Trophoblast cell (in vitro differentiated cells and primary cell): ENCODE data around the gene NCBP2L.
A peak's percentile ranks its signal among the peaks of the same experiment; 100 is the strongest.

Source experiments
- DNase-seq, 2 donors: peaks; one replicate each; pipeline ENCODE4 v3.0.0-alpha.2; 2016
- H2AFZ ChIP-seq: 2 replicates; pipeline ENCODE4 v1.6.1; 2013; ENCODE audit warnings: low read length, moderate library complexity, mild to moderate bottlenecking; ENCODE audit not compliant: insufficient read depth, poor library complexity
- H2AK5ac ChIP-seq: 2 replicates; pipeline ENCODE4 v1.6.1; 2013; ENCODE audit warnings: mild to moderate bottlenecking, low read length
- H2BK120ac ChIP-seq: 2 replicates; pipeline ENCODE4 v1.6.1; 2013; ENCODE audit warnings: low read length, mild to moderate bottlenecking, moderate library complexity; ENCODE audit not compliant: insufficient read depth, poor library complexity
- H2BK12ac ChIP-seq: 2 replicates; pipeline ENCODE4 v1.6.1; 2013; ENCODE audit warnings: mild to moderate bottlenecking, low read length, moderate library complexity
- H2BK5ac ChIP-seq: 2 replicates; pipeline ENCODE4 v1.6.1; 2013; ENCODE audit warnings: low read length, low read depth, moderate library complexity, mild to moderate bottlenecking; ENCODE audit not compliant: poor library complexity
- H3K14ac ChIP-seq: 2 replicates; pipeline ENCODE4 v1.6.1; 2013; ENCODE audit warnings: mild to moderate bottlenecking, low read length
- H3K18ac ChIP-seq: 2 replicates; pipeline ENCODE4 v1.6.1; 2013; ENCODE audit warnings: mild to moderate bottlenecking, low read length
- H3K23ac ChIP-seq: 2 replicates; pipeline ENCODE4 v1.6.1; 2013; ENCODE audit warnings: low read length
- H3K27ac ChIP-seq: 2 replicates; pipeline ENCODE4 v1.5.1; 2013; ENCODE audit warnings: low read depth, mild to moderate bottlenecking, inconsistent platforms, low read length, moderate library complexity
- H3K27me3 ChIP-seq: 2 replicates; pipeline ENCODE4 v1.6.1; 2013; ENCODE audit warnings: inconsistent platforms, mild to moderate bottlenecking, low read length, moderate library complexity; ENCODE audit not compliant: insufficient read depth
- H3K36me3 ChIP-seq, 2 experiments: 1 replicate in 1 of 2; 2 replicates in 1 of 2; pipeline ENCODE4 v1.6.1; 2013; ENCODE audit warnings: low read length in 2 of 2, mild to moderate bottlenecking in 2 of 2, moderate library complexity in 1 of 2; ENCODE audit not compliant: insufficient read depth in 2 of 2, control insufficient read depth in 1 of 2
- H3K4ac ChIP-seq: 2 replicates; pipeline ENCODE4 v1.6.1; 2013; ENCODE audit warnings: low read depth, mild to moderate bottlenecking, low read length, moderate library complexity
- H3K4me1 ChIP-seq, 2 experiments: 1 replicate in 1 of 2; 2 replicates in 1 of 2; pipeline ENCODE4 v1.6.1; 2013; ENCODE audit warnings: low read length in 2 of 2, mild to moderate bottlenecking in 2 of 2, moderate library complexity in 1 of 2; ENCODE audit not compliant: insufficient read depth in 2 of 2, control insufficient read depth in 1 of 2
- H3K4me2 ChIP-seq: 2 replicates; pipeline ENCODE4 v1.6.1; 2013; ENCODE audit warnings: inconsistent platforms, mild to moderate bottlenecking, low read length, moderate library complexity
- H3K4me3 ChIP-seq: 2 replicates; pipeline ENCODE4 v1.5.1; 2013; ENCODE audit warnings: mild to moderate bottlenecking, low read depth, low read length, inconsistent platforms
- H3K79me1 ChIP-seq: one replicate; pipeline ENCODE4 v1.6.1; 2013; ENCODE audit warnings: low read length
- H3K79me2 ChIP-seq: 2 replicates; pipeline ENCODE4 v1.6.1; 2013; ENCODE audit warnings: low read length, mild to moderate bottlenecking; ENCODE audit not compliant: control insufficient read depth, insufficient read depth, poor library complexity
- H3K9ac ChIP-seq: 2 replicates; pipeline ENCODE4 v1.6.1; 2013; ENCODE audit warnings: mild to moderate bottlenecking, low read length
- H3K9me3 ChIP-seq: 2 replicates; pipeline ENCODE4 v1.6.1; 2013; ENCODE audit warnings: low read depth, mild to moderate bottlenecking, control low read depth, inconsistent platforms, low read length; ENCODE audit not compliant: insufficient read depth
- H4K12ac ChIP-seq: 2 replicates; pipeline ENCODE4 v1.6.1; 2013; ENCODE audit warnings: low read depth, mild to moderate bottlenecking, low read length, moderate library complexity
- H4K8ac ChIP-seq: 2 replicates; pipeline ENCODE4 v1.6.1; 2013; ENCODE audit warnings: low read depth, mild to moderate bottlenecking, low read length, moderate library complexity
- H4K91ac ChIP-seq: one replicate; pipeline ENCODE4 v1.6.1; 2013; ENCODE audit warnings: low read depth, mild to moderate bottlenecking, low read length, moderate library complexity
- WGBS: extraction: QIAGEN DNeasy Blood & Tissue Kit; methylation state at CpG from one replicate; pipeline ENCODE4 v1.1.7; 2013; ENCODE audit warnings: missing lambda C conversion rate; ENCODE audit not compliant: insufficient read length, insufficient coverage; ENCODE audit errors: extremely low coverage; 5-methylcytosine and 5-hydroxymethylcytosine counted together

NCBP2L gene

GRCh38 chrX:107773906-107774435, 3.6 kb upstream of the NCBP2L start:
- Histone ChIP-seq H4K91ac (no peak overlapping the region), H3K4ac (no peak overlapping the region), H2BK5ac (no peak overlapping the region), H3K27me3 (peaks cover 24% of the 10 kb centered on the region), H3K27ac (no peak overlapping the region), H3K36me3 (no peaks in the 10 kb centered on the region), H2BK12ac (no peak overlapping the region), H3K4me2 (no peak overlapping the region), H3K18ac (no peak overlapping the region), H3K23ac (no peak overlapping the region), H3K79me2 (no peaks in the 10 kb centered on the region), H3K9ac (no peak overlapping the region), H2AK5ac (no peak overlapping the region), H4K12ac (no peak overlapping the region), H2BK120ac (no peak overlapping the region), H2AFZ (no peak overlapping the region), H3K9me3 (no peaks in the 10 kb centered on the region), H3K4me1 (peaks cover 0 to 3% of the 10 kb centered on the region in 2 experiments), H3K4me3 (no peak overlapping the region), H3K14ac (no peak overlapping the region), H4K8ac (no peak overlapping the region), H3K79me1 (no peaks in the 10 kb centered on the region)
- WGBS: no CpG with 5 or more reads among the region's 9 CpGs
- no peak for DNase-seq

DNA sequence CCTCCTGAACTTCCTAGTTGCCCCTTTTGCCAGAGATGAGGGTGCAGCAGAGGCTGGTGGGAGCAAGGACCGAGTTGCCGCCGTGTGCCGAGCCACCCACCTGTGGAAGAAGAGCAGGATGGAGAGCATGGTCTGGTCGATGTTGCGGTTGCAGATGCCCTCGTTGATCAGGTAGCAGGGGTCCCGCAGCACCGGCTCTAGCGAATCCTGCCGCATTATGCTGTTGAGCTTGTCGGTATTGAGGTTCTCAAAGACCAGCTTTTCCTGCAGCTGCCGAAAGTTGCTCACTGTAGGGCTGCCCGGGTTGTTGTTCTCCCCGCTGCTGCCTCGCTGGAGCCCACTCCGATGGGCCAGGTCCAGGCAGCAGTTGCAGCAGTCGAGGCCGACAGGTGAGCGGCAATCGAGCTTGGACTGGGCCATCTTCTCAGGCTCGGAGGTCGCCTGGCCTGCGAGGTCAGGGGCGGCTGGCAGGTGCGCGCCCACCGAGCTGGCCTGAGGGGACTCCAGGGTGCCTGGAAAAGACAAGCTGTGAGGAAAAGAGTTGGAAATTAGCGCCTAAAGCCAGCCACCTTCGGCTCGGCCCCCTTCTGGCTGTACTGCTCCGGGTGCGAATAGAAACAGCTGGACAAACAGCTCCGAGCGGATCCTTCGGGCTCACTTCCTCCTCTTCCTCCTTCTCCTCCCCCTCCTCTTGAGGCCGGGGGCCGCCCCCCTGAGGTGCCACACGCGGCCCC, 2.4 kb upstream of the NCBP2L start:
- no peak overlapping the region for H3K4me3 ChIP-seq
- no peak overlapping the region for H4K8ac ChIP-seq
- H3K18ac ChIP-seq: no peak overlapping the region
- WGBS: no CpG with 5 or more reads among the region's 40 CpGs
- peaks cover 24% of the 10 kb centered on the region for H3K27me3 ChIP-seq
- no peak overlapping the region for H4K12ac ChIP-seq
- no peak overlapping the region for H3K4ac ChIP-seq
- no peak overlapping the region for H2BK5ac ChIP-seq
- H3K9me3 ChIP-seq: no peaks in the 10 kb centered on the region
- H2BK12ac ChIP-seq: no peak overlapping the region
- H3K4me2 ChIP-seq: peak overlapping the region; percentile 78
- H3K23ac ChIP-seq: no peak overlapping the region
- H2BK120ac ChIP-seq: no peak overlapping the region
- H3K79me1 ChIP-seq: no peaks in the 10 kb centered on the region
- H4K91ac ChIP-seq: no peak overlapping the region
- DNase-seq: no peak
- no peak overlapping the region for H3K14ac ChIP-seq
- no peak overlapping the region for H2AK5ac ChIP-seq
- H3K36me3 ChIP-seq: no peaks in the 10 kb centered on the region
- H2AFZ ChIP-seq: no peak overlapping the region
- no peak overlapping the region for H3K27ac ChIP-seq
- H3K9ac ChIP-seq: no peak overlapping the region
- H3K4me1 ChIP-seq: peaks cover 0 to 3% of the 10 kb centered on the region in 2 experiments
- H3K79me2 ChIP-seq: no peaks in the 10 kb centered on the region

DNA sequence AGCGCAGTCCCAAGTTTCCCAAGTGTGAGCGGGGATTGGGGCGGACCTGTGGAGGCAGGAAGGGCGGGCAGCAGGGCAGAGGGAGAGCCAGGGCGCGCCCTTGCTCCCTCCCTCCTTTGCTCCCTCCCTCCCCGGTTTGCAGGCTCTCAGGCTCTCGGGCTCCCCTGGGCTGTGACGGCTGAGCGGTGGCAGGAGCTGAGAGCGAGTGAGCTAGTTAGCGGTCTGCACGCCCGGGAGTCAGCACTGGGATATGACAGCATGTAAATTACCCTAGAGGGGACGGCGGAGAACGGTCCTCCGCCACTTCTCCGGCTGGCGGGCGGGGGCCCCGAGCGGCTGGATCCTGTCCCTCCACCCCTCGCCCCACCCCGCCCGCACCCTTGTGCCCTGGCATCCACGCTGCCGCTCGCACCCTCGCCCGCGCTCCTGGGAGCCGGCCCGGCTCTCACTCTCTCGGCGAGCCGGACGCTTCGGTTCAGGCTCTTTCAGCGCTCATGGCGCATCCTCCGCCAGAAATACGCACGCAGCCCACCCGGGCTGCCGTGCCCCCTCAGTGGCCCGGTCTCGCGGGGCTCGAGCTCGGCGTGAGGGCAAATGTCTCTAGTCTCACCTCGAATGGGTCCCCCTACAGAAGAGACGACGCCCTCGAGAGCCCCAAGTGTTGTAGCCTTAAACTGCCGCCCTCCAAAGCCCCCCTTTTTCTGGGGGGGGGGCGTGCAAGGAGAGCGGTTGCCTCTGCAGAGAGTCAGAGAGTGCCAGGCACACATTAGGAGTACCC, 1.6 kb upstream of the NCBP2L start, which contains the start of gene TSC22D3:
TSS of gene TSC22D3 (minus strand) at position 54 of the 778 bp plus-strand sequence. CDS start 368 bp downstream, outside the sequence.
- H4K8ac ChIP-seq: no peak within 1 kb of the TSS
- WGBS: no CpG with 5 or more reads among the region's 59 CpGs

GRCh38 chrX:107776649-107777535, 641 bp upstream of the NCBP2L start:
- H3K4ac ChIP-seq: no peak overlapping the region
- WGBS: 88% methylated on average over 1 of the region's 20 CpGs
- H3K9ac ChIP-seq: no peak overlapping the region
- H3K14ac ChIP-seq: no peak overlapping the region
- no peak overlapping the region for H3K4me3 ChIP-seq
- no peak overlapping the region for H2BK12ac ChIP-seq
- H3K27me3 ChIP-seq: peaks cover 24% of the 10 kb centered on the region
- H3K9me3 ChIP-seq: no peaks in the 10 kb centered on the region
- no peak overlapping the region for H3K18ac ChIP-seq
- H3K23ac ChIP-seq: no peak overlapping the region
- H2AK5ac ChIP-seq: no peak overlapping the region
- no peak overlapping the region for H2BK5ac ChIP-seq
- no peak overlapping the region for H4K12ac ChIP-seq
- no peak overlapping the region for H2AFZ ChIP-seq
- no peak overlapping the region for H4K91ac ChIP-seq
- H3K4me2 ChIP-seq: no peak overlapping the region
- no peaks in the 10 kb centered on the region for H3K79me1 ChIP-seq
- H2BK120ac ChIP-seq: no peak overlapping the region
- no peaks in the 10 kb centered on the region for H3K36me3 ChIP-seq
- H3K79me2 ChIP-seq: no peaks in the 10 kb centered on the region
- peak; percentile 67 to 90 for DNase-seq
- H4K8ac ChIP-seq: no peak overlapping the region
- peaks cover 0 to 3% of the 10 kb centered on the region in 2 experiments for H3K4me1 ChIP-seq
- no peak overlapping the region for H3K27ac ChIP-seq

More for the DNA sequence above, 1.6 kb upstream of the NCBP2L start, which contains the start of gene TSC22D3:
- Histone ChIP-seq H2BK5ac (no peak within 1 kb of the TSS), H3K14ac (no peak within 1 kb of the TSS), H3K4ac (no peak within 1 kb of the TSS), H4K91ac (no peak within 1 kb of the TSS), H3K23ac (no peak within 1 kb of the TSS), H3K4me1 (peaks cover 0 to 3% of the 10 kb centered on the region in 2 experiments), H2AK5ac (no peak within 1 kb of the TSS), H3K9me3 (no peaks in the 10 kb centered on the region), H3K79me1 (no peaks in the 10 kb centered on the region), H3K27me3 (peaks cover 24% of the 10 kb centered on the region), H3K36me3 (no peaks in the 10 kb centered on the region), H4K12ac (no peak within 1 kb of the TSS), H3K4me3 (no peak within 1 kb of the TSS), H3K4me2 (peak within 1 kb of the TSS; percentile 78), H3K27ac (no peak within 1 kb of the TSS), H2AFZ (no peak within 1 kb of the TSS), H2BK12ac (no peak within 1 kb of the TSS), H3K79me2 (no peaks in the 10 kb centered on the region), H3K9ac (no peak within 1 kb of the TSS), H3K18ac (no peak within 1 kb of the TSS), H2BK120ac (no peak within 1 kb of the TSS)
- DNase-seq: peak; percentile 5 to 36
